Sigmoid colon (tissue), 3 donors: ENCODE results near the gene CPA3.

Source experiments
- POLR2A ChIP-seq, 2 donors: fragments of 450-650 bp; IDR thresholded peaks; one replicate each; pipeline ENCODE4 v1.6.1; 2016; ENCODE audit warnings: antibody characterized with exemption in 2 of 2, mild to moderate bottlenecking in 2 of 2, moderate library complexity in 2 of 2
- TF ChIP-seq, protein P1 (sequence below), 4 experiments: fragments of 450-650 bp in 3 of 4; fragments of 200-600 bp in 1 of 4; IDR thresholded peaks; one replicate each; pipeline ENCODE4 v1.5.1; 2016 to 2019; ENCODE audit warnings: antibody characterized with exemption in 4 of 4, mild to moderate bottlenecking in 3 of 4, moderate library complexity in 2 of 4

DNA sequence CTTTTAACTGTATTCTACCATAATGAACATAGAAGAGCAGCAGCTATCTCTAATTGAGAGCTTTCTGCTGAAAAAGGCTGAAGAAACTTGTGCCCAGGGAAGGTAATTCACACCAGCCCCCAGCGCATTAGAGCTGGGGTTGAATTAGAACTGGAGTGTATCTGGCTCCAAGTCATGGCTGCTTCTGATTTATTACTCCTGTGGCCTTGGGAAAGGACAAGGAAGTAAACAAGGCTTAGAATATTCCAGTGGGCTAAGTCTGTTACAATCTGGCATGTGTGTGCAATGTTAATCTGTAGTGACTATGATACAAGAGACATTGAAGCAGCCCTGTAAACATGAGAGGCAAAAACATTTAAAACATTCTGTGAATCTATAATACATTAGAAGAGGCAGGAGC lies 18.1 kb downstream of the CPA3 start:
- TF ChIP-seq POLR2A (IDR thresholded peaks at IDR 0.05) = no peak
- TF ChIP-seq, protein P1, sequence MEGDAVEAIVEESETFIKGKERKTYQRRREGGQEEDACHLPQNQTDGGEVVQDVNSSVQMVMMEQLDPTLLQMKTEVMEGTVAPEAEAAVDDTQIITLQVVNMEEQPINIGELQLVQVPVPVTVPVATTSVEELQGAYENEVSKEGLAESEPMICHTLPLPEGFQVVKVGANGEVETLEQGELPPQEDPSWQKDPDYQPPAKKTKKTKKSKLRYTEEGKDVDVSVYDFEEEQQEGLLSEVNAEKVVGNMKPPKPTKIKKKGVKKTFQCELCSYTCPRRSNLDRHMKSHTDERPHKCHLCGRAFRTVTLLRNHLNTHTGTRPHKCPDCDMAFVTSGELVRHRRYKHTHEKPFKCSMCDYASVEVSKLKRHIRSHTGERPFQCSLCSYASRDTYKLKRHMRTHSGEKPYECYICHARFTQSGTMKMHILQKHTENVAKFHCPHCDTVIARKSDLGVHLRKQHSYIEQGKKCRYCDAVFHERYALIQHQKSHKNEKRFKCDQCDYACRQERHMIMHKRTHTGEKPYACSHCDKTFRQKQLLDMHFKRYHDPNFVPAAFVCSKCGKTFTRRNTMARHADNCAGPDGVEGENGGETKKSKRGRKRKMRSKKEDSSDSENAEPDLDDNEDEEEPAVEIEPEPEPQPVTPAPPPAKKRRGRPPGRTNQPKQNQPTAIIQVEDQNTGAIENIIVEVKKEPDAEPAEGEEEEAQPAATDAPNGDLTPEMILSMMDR (IDR thresholded peaks at IDR 0.05) = no peak
